SK-N-MC (cell line): Measurements from ENCODE around the gene CYB5D1.
"Not testable (repeated sequence)": the region's sequence is repeated elsewhere in the genome, so short reads cannot be mapped to it uniquely, and the experiment has no call there.

Experiments
- EZH2 ChIP-seq: fragments of 200-600 bp; sonication (generic); IDR thresholded peaks from one replicate; pipeline ENCODE4 v1.6.1; 2017; ENCODE audit warnings: antibody characterized with exemption
- POLR2AphosphoS5 ChIP-seq: IDR thresholded peaks from 2 replicates; pipeline ENCODE4 v1.6.1; 2012; ENCODE audit warnings: mild to moderate bottlenecking, low read depth, low read length, borderline replicate concordance

DNA sequence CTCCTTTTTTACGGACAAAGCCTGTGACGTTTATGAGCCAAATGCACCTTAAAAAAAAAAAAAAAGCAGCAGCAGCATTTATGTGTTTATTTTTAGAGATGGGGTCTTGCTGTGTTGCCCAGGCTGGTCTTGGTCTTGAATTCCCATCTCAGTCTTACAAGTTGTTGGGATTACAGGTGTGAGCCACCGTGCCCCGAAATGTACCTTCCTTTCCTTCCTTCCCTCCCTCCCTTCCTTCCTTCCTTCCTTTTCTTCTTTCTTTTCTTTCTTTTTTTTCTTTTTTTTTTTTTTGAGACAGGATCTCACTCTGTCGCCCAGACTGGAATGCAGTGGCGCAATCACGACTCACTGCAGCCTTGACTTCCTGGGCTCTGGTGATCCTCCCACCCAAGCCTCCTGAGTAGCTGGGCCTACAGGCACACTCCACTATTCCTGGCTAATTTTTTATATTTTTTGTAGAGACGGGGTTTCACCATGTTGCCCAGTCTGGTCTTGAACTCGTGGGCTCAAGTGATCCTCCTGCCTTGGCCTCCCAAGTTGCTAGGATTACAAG lies 47.9 kb upstream of the CYB5D1 start:
- TF ChIP-seq POLR2AphosphoS5, EZH2: not testable (repeated sequence)
